GM10266 (cell line): Measurements from ENCODE around the gene SRRM4.

Experiments
- DNase-seq: peaks from one replicate; pipeline ENCODE4 v3.0.0; 2012; ENCODE audit errors: extremely low spot score
- CTCF ChIP-seq: IDR thresholded peaks from 2 replicates; pipeline ENCODE4 v1.5.1; 2012; ENCODE audit warnings: mild to moderate bottlenecking, low read depth; ENCODE audit not compliant: control insufficient read depth, insufficient read depth; ENCODE audit errors: missing control alignments

Gene SRRM4

GRCh38 chr12:119201789-119202543, 220.6 kb downstream of the SRRM4 start:
- no peak for TF ChIP-seq CTCF

GRCh38 chr12:119202544-119202943, 221.2 kb downstream of the SRRM4 start:
- no peak for TF ChIP-seq CTCF
- DNase-seq: no peak

More at GRCh38 chr12:119201789-119202543, 220.6 kb downstream of the SRRM4 start:
- no peak for DNase-seq

GRCh38 chr12:119204131-119204530, 222.8 kb downstream of the SRRM4 start:
- DNase-seq: no peak
- no peak for TF ChIP-seq CTCF

GRCh38 chr12:119204671-119205285, 223.4 kb downstream of the SRRM4 start:
- DNase-seq: no peak
- TF ChIP-seq CTCF: no peak

- no peak for DNase-seq
- TF ChIP-seq CTCF: no peak
Observed at GRCh38 chr12:119206348-119207062, 225.2 kb downstream of the SRRM4 start.

- no peak for TF ChIP-seq CTCF
- DNase-seq: no peak
Observed at GRCh38 chr12:119207063-119207560, 225.8 kb downstream of the SRRM4 start.
